ENCODE results near the gene ASPHD1.

Gene ASPHD1

DNA sequence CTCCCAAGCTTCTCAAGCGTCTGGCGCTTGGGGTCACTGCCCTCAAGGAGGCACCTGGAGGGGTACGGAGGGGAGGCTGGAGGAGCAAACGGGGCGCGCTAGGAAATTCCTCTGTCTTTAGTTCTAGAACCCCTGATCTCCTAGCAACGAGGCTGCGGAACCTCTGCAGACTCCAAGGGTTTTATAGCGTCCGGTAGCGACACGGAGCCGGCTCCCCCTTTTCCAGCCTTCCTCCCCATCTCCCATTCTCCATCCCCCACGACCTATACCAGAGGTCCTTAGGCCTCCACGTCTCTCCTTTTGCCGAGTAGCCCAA, 36.7 kb upstream of the ASPHD1 start:
- no peak for TF ChIP-seq CEBPB (IDR thresholded peaks at IDR 0.05)
- no peak for TF ChIP-seq YY1 (IDR thresholded peaks at IDR 0.05; ENCODE audit: low read depth)
- TF ChIP-seq EGR1 (IDR thresholded peaks at IDR 0.05): no peak
- no peak for TF ChIP-seq TEAD4 (IDR thresholded peaks at IDR 0.05)
- TF ChIP-seq CREB1 (IDR thresholded peaks at IDR 0.05; ENCODE audit: low read depth): no peak
- TF ChIP-seq TCF12 (IDR thresholded peaks at IDR 0.05; ENCODE audit: low read depth): peak; percentile 1; the same call in 1 of the 2 replicates

DNA sequence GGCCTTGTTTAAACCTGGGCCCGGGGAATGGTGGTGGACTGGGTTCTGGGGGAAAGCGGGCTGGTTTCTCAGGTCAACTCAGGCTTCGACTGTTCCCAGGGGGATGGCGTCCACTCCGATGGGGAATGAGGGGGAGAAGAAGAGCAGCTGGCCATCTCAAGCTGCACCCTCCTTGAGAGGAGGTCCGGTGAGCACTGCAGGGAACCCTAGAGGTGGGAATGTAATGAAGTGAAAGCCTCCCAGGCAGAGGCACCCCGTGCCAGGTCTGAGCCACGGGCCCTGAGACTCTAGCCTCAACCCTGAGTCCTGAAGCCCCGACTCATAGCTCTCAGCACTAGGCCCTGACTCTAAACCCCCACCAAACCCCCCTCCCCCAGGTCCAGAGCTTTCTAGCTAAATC, 36.1 kb upstream of the ASPHD1 start:
- TF ChIP-seq CREB1 (IDR thresholded peaks at IDR 0.05; ENCODE audit: low read depth): no peak
- TF ChIP-seq, protein P1, sequence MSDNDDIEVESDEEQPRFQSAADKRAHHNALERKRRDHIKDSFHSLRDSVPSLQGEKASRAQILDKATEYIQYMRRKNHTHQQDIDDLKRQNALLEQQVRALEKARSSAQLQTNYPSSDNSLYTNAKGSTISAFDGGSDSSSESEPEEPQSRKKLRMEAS (IDR thresholded peaks at IDR 0.05): no peak
- no peak for TF ChIP-seq ZBTB7A (IDR thresholded peaks at IDR 0.05; ENCODE audit: low read depth)
- no peak for TF ChIP-seq CEBPB (IDR thresholded peaks at IDR 0.05)
- TF ChIP-seq, protein P2, sequence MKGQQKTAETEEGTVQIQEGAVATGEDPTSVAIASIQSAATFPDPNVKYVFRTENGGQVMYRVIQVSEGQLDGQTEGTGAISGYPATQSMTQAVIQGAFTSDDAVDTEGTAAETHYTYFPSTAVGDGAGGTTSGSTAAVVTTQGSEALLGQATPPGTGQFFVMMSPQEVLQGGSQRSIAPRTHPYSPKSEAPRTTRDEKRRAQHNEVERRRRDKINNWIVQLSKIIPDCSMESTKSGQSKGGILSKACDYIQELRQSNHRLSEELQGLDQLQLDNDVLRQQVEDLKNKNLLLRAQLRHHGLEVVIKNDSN (IDR thresholded peaks at IDR 0.05): no peak
- no peak for TF ChIP-seq TEAD4 (IDR thresholded peaks at IDR 0.05)
- TF ChIP-seq RAD21 (IDR thresholded peaks at IDR 0.05; ENCODE audit: low read depth): no peak
- no peak for TF ChIP-seq NFIC (IDR thresholded peaks at IDR 0.05)
- TF ChIP-seq FOXM1 (IDR thresholded peaks at IDR 0.05; ENCODE audit: borderline replicate concordance, low read depth): no peak
- no peak for TF ChIP-seq TAF1 (IDR thresholded peaks at IDR 0.05; ENCODE audit: low read depth)
- TF ChIP-seq, protein P3, sequence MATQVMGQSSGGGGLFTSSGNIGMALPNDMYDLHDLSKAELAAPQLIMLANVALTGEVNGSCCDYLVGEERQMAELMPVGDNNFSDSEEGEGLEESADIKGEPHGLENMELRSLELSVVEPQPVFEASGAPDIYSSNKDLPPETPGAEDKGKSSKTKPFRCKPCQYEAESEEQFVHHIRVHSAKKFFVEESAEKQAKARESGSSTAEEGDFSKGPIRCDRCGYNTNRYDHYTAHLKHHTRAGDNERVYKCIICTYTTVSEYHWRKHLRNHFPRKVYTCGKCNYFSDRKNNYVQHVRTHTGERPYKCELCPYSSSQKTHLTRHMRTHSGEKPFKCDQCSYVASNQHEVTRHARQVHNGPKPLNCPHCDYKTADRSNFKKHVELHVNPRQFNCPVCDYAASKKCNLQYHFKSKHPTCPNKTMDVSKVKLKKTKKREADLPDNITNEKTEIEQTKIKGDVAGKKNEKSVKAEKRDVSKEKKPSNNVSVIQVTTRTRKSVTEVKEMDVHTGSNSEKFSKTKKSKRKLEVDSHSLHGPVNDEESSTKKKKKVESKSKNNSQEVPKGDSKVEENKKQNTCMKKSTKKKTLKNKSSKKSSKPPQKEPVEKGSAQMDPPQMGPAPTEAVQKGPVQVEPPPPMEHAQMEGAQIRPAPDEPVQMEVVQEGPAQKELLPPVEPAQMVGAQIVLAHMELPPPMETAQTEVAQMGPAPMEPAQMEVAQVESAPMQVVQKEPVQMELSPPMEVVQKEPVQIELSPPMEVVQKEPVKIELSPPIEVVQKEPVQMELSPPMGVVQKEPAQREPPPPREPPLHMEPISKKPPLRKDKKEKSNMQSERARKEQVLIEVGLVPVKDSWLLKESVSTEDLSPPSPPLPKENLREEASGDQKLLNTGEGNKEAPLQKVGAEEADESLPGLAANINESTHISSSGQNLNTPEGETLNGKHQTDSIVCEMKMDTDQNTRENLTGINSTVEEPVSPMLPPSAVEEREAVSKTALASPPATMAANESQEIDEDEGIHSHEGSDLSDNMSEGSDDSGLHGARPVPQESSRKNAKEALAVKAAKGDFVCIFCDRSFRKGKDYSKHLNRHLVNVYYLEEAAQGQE (IDR thresholded peaks at IDR 0.05; ENCODE audit: low read depth): no peak
- no peak for TF ChIP-seq EGR1 (IDR thresholded peaks at IDR 0.05)
- TF ChIP-seq YY1 (IDR thresholded peaks at IDR 0.05; ENCODE audit: low read depth): no peak
- no peak for TF ChIP-seq EP300 (IDR thresholded peaks at IDR 0.05; ENCODE audit: borderline replicate concordance)
- no peak for TF ChIP-seq TCF12 (IDR thresholded peaks at IDR 0.05; ENCODE audit: low read depth)

DNA sequence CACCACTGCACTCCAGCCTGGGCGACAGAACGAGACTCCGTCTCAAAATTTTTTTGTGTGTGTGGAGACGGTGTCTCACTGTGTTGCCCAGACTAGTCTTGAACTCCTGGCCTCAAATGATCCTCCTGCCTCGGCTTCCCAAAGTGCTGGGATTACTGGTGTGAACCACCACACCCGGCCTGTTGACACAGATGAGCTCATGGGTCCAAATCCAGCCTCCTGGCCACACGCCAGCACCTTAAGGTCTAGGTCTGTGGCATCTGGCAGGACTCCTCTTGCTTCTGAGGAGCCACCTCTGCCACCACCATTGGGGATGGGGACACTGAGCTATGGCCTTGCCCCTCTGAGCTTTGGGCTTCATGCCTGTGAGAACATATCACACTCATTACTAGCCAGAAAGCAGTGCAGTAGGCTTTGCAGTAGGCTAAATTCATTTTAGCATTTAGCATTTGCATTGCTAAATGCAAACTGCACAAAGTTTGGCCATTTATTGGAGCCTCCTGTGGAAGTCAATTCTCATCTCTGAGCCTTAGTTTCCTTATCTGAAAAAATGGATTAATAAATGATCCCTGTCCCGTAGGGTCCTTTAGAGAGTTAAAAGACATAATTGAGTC, 31.8 kb upstream of the ASPHD1 start:
- TF ChIP-seq CEBPB (IDR thresholded peaks at IDR 0.05): no peak
- TF ChIP-seq YY1 (IDR thresholded peaks at IDR 0.05; ENCODE audit: low read depth): no peak
- TF ChIP-seq FOXM1 (IDR thresholded peaks at IDR 0.05; ENCODE audit: borderline replicate concordance, low read depth): no peak
- TF ChIP-seq TEAD4 (IDR thresholded peaks at IDR 0.05): no peak
- no peak for TF ChIP-seq TAF1 (IDR thresholded peaks at IDR 0.05; ENCODE audit: low read depth)
- TF ChIP-seq ZBTB7A (IDR thresholded peaks at IDR 0.05; ENCODE audit: low read depth): no peak
- no peak for TF ChIP-seq EGR1 (IDR thresholded peaks at IDR 0.05)
- TF ChIP-seq CREB1 (IDR thresholded peaks at IDR 0.05; ENCODE audit: low read depth): no peak
- no peak for TF ChIP-seq EP300 (IDR thresholded peaks at IDR 0.05; ENCODE audit: borderline replicate concordance)
- no peak for TF ChIP-seq TCF12 (IDR thresholded peaks at IDR 0.05; ENCODE audit: low read depth)
- no peak for TF ChIP-seq RAD21 (IDR thresholded peaks at IDR 0.05; ENCODE audit: low read depth)
- TF ChIP-seq, protein P2 (IDR thresholded peaks at IDR 0.05): no peak
- TF ChIP-seq NFIC (IDR thresholded peaks at IDR 0.05): no peak
- TF ChIP-seq, protein P3 (IDR thresholded peaks at IDR 0.05; ENCODE audit: low read depth): no peak
- TF ChIP-seq, protein P1 (IDR thresholded peaks at IDR 0.05): no peak

DNA sequence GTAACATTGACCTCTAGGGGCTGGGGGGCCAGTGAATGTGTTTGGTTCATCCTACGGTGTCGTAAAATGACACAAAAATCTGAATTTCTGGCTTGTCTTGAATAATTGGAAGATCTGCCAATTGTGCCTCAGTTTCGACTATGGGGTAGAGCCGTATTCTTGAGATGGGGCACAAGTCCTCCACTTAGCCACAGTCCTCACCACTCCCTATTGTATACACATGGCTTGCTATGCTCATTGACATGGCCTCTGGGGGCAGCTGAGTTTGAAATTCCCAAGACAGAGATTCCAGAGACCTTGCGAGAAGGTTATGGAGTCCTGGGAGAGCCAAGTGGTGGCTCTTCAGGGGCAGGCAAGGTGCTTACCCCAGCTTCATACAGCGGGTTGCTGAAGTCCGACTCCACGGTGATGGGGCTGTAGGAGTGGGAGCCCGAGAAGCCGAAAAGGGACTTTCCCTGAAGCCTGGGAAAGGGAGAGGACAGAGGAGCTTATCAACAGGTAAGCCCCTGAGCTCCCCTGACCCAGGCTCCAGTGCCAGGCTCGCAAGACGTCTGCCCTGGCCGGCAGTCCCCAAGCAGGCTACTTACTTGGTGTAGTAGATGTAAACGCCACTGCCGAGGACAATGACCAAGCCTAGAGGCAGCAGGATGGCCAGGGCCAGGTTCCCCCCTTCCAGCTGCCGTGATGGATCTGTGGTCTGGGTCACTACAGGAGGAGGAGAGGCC, 28.3 kb upstream of the ASPHD1 start:
- TF ChIP-seq TCF12 (IDR thresholded peaks at IDR 0.05; ENCODE audit: low read depth): no peak
- TF ChIP-seq, protein P3 (IDR thresholded peaks at IDR 0.05; ENCODE audit: low read depth): no peak

All from Ishikawa (cell line).